H1 (cell line): ENCODE results near the gene TMPO. TPM values are rescaled to one million over a fixed set of nuclear protein-coding genes. Genes with fewer than 3 reads are reported as not detected.

ENCODE experiments used
- CTCF ChIA-PET: fragments of 300-600 bp; sonication (Branson Sonifier 250); formaldehyde crosslinking; loops from one replicate; lab custom pipeline; 2021; ENCODE audit not compliant: partially characterized antibody; lab: Charles Lee
- POLR2A ChIA-PET: fragments of 300-600 bp; sonication (Branson Sonifier 250); formaldehyde crosslinking; loops from one replicate; lab custom pipeline; 2021; ENCODE audit warnings: inconsistent platforms; ENCODE audit not compliant: partially characterized antibody; lab: Charles Lee
- DNase-seq, 2 experiments: peaks; one replicate each; pipeline versions ENCODE4 v3.0.0 to v3.0.0-alpha.2; 2010 to 2022; ENCODE audit warnings: low spot score in 2 of 2, low read depth in 1 of 2, mixed read lengths in 1 of 2
- FAIRE-seq: peaks from 2 replicates; lab custom pipeline; 2011; peaks lifted over from hg19 to GRCh38; lab: Jason Lieb, UNC
- H2AFZ ChIP-seq: 2 replicates; pipeline ENCODE4 v1.8.1; 2012; ENCODE audit warnings: low read length, inconsistent platforms
- H2AK5ac ChIP-seq: 2 replicates; pipeline ENCODE4 v1.6.1; 2013; ENCODE audit warnings: low read depth, low read length
- H2BK120ac ChIP-seq: replicated peaks from 2 replicates; pipeline ENCODE3; 2013; ENCODE audit warnings: low read depth, low read length, inconsistent platforms
- H2BK12ac ChIP-seq: 2 replicates; pipeline ENCODE4 v1.6.1; 2013; ENCODE audit warnings: low read depth, low read length
- H2BK15ac ChIP-seq: 2 replicates; pipeline ENCODE4 v1.6.1; 2013; ENCODE audit warnings: low read length
- H2BK20ac ChIP-seq: 2 replicates; pipeline ENCODE4 v1.6.1; 2013; ENCODE audit warnings: low read length
- H2BK5ac ChIP-seq: 2 replicates; pipeline ENCODE4 v1.6.1; 2013; ENCODE audit warnings: low read depth, low read length
- H3K14ac ChIP-seq: 2 replicates; pipeline ENCODE4 v1.6.1; 2013; ENCODE audit warnings: inconsistent platforms; ENCODE audit not compliant: insufficient read length
- H3K18ac ChIP-seq: 2 replicates; pipeline ENCODE4 v1.6.1; 2013; ENCODE audit warnings: low read length; ENCODE audit errors: extremely low read depth
- H3K23ac ChIP-seq: 2 replicates; pipeline ENCODE4 v1.6.1; 2013; ENCODE audit warnings: inconsistent platforms; ENCODE audit not compliant: insufficient read length
- H3K23me2 ChIP-seq: 2 replicates; pipeline ENCODE4 v1.6.1; 2013; ENCODE audit warnings: low read depth, low read length
- H3K27ac ChIP-seq: 2 replicates; pipeline ENCODE4 v1.6.1; 2011; ENCODE audit warnings: low read depth, low read length, inconsistent platforms
- H3K27me3 ChIP-seq, 4 experiments: replicated peaks in 1 of 4; 1 replicate in 1 of 4; 2 replicates in 3 of 4; pipeline versions ENCODE4 v1.6.1 to v1.8.1; 2011 to 2013; ENCODE audit warnings: low read length in 3 of 4, mild to moderate bottlenecking in 3 of 4, inconsistent platforms in 2 of 4, mixed read lengths in 2 of 4, moderate library complexity in 1 of 4; ENCODE audit not compliant: control insufficient read depth in 3 of 4, insufficient read depth in 3 of 4; ENCODE audit errors: extremely low read depth in 1 of 4
- H3K36me3 ChIP-seq, 4 experiments: 2 replicates each; pipeline versions ENCODE4 v1.6.1 to v1.8.1; 2011 to 2013; ENCODE audit warnings: mild to moderate bottlenecking in 4 of 4, low read length in 3 of 4, moderate library complexity in 2 of 4, control low read depth in 1 of 4, inconsistent platforms in 1 of 4; ENCODE audit not compliant: insufficient read depth in 4 of 4, control insufficient read depth in 2 of 4
- H3K4ac ChIP-seq: replicated peaks from 2 replicates; pipeline ENCODE3; 2013; ENCODE audit warnings: low read length, low read depth, mixed read lengths, inconsistent platforms; ENCODE audit not compliant: insufficient read length
- H3K4me1 ChIP-seq, 4 experiments: replicated peaks in 1 of 4; 1 replicate in 1 of 4; 2 replicates in 3 of 4; pipeline versions ENCODE4 v1.6.1 to v1.8.1; 2011 to 2013; ENCODE audit warnings: low read length in 3 of 4, inconsistent platforms in 2 of 4, mixed read lengths in 1 of 4; ENCODE audit not compliant: insufficient read depth in 4 of 4, control insufficient read depth in 3 of 4
- H3K4me2 ChIP-seq, 2 experiments: 2 replicates each; pipeline versions ENCODE4 v1.6.1 to v1.8.1; 2011 to 2013; ENCODE audit warnings: low read depth in 2 of 2, low read length in 2 of 2, control low read depth in 1 of 2, inconsistent platforms in 1 of 2, mild to moderate bottlenecking in 1 of 2; ENCODE audit not compliant: insufficient read depth in 1 of 2
- H3K4me3 ChIP-seq, 4 experiments: fragments of 200-600, 300-600 bp in 1 of 4; sonication (generic), shearing (Covaris generic), sonication (Bioruptor Twin) in 1 of 4; 2 replicates each; pipeline versions ENCODE4 v1.5.1 to v1.8.1; 2011 to 2016; ENCODE audit warnings: low read length in 4 of 4, low read depth in 3 of 4, control low read depth in 2 of 4, inconsistent platforms in 2 of 4, mild to moderate bottlenecking in 2 of 4, mixed read lengths in 1 of 4, moderate library complexity in 1 of 4; ENCODE audit not compliant: insufficient read depth in 2 of 4; ENCODE audit errors: extremely low read depth in 1 of 4
- H3K56ac ChIP-seq: replicated peaks from 2 replicates; pipeline ENCODE3; 2013; ENCODE audit warnings: low read depth, mild to moderate bottlenecking, mixed read lengths, low read length, inconsistent platforms; ENCODE audit not compliant: insufficient read length
- H3K79me1 ChIP-seq: 2 replicates; pipeline ENCODE4 v1.6.1; 2013; ENCODE audit warnings: low read depth, low read length, control low read depth
- H3K79me2 ChIP-seq, 2 experiments: 2 replicates each; pipeline versions ENCODE4 v1.6.1 to v1.8.1; 2012 to 2013; ENCODE audit warnings: low read length in 2 of 2, mild to moderate bottlenecking in 2 of 2, inconsistent platforms in 1 of 2; ENCODE audit not compliant: insufficient read depth in 2 of 2, control insufficient read depth in 1 of 2
- H3K9ac ChIP-seq, 4 experiments: replicated peaks in 1 of 4; 1 replicate in 1 of 4; 2 replicates in 3 of 4; pipeline versions ENCODE4 v1.6.1 to v1.8.1; 2011 to 2013; ENCODE audit warnings: low read depth in 3 of 4, low read length in 3 of 4, control low read depth in 2 of 4, mild to moderate bottlenecking in 2 of 4, moderate library complexity in 2 of 4, inconsistent platforms in 1 of 4; ENCODE audit errors: extremely low read depth in 1 of 4
- H3K9me3 ChIP-seq, 2 experiments: 2 replicates each; pipeline versions ENCODE4 v1.6.1 to v1.8.1; 2012 to 2013; ENCODE audit warnings: mild to moderate bottlenecking in 2 of 2, moderate library complexity in 2 of 2, control low read depth in 1 of 2, inconsistent platforms in 1 of 2, low read depth in 1 of 2, low read length in 1 of 2, mixed read lengths in 1 of 2; ENCODE audit not compliant: insufficient read depth in 2 of 2
- H4K20me1 ChIP-seq, 2 experiments: replicated peaks in 1 of 2; 2 replicates each; pipeline versions ENCODE3 to v1.8.1; 2011 to 2013; ENCODE audit warnings: inconsistent platforms in 2 of 2, low read length in 2 of 2, mild to moderate bottlenecking in 1 of 2; ENCODE audit not compliant: insufficient read depth in 2 of 2, control insufficient read depth in 1 of 2
- H4K5ac ChIP-seq: 2 replicates; pipeline ENCODE4 v1.6.1; 2013; ENCODE audit warnings: low read length, low read depth, mixed read lengths, inconsistent platforms; ENCODE audit not compliant: insufficient read length
- H4K8ac ChIP-seq: 2 replicates; pipeline ENCODE4 v1.8.0; 2013; ENCODE audit warnings: mild to moderate bottlenecking, moderate library complexity, low read length, inconsistent platforms; ENCODE audit not compliant: insufficient read depth; ENCODE audit errors: extremely low read depth
- H4K91ac ChIP-seq: replicated peaks from 2 replicates; pipeline ENCODE3; 2013; ENCODE audit warnings: low read length, mixed read lengths, inconsistent platforms; ENCODE audit not compliant: insufficient read length
- ASH2L ChIP-seq: fragments of 200-600, 300-600 bp; sonication (generic); IDR thresholded peaks from one replicate; pipeline ENCODE4 v1.7.1; 2017; ENCODE audit warnings: low read length
- BACH1 ChIP-seq: IDR thresholded peaks from 2 replicates; pipeline ENCODE4 v1.6.1; 2012; ENCODE audit warnings: low read length, improper control_type of control experiment
- BRCA1 ChIP-seq: IDR thresholded peaks from 2 replicates; pipeline ENCODE4 v1.6.1; 2012; ENCODE audit warnings: low read depth, low read length, improper control_type of control experiment
- CHD2 ChIP-seq: IDR thresholded peaks from 2 replicates; pipeline ENCODE4 v1.6.1; 2012; ENCODE audit warnings: low read length, improper control_type of control experiment
- JUN ChIP-seq: IDR thresholded peaks from 2 replicates; pipeline ENCODE4 v1.6.1; 2011; ENCODE audit warnings: low read depth, mild to moderate bottlenecking, improper control_type of control experiment, low read length
- JUND ChIP-seq: IDR thresholded peaks from 2 replicates; pipeline ENCODE4 v1.6.1; 2011; ENCODE audit warnings: mild to moderate bottlenecking, improper control_type of control experiment, low read length
- MAFK ChIP-seq: IDR thresholded peaks from 2 replicates; pipeline ENCODE4 v1.6.1; 2012; ENCODE audit warnings: low read depth, mild to moderate bottlenecking, improper control_type of control experiment, low read length
- PHF8 ChIP-seq: fragments of 200-600 bp; sonication (generic); conservative IDR thresholded peaks from 2 replicates; pipeline ENCODE4 v1.7.1; 2012; ENCODE audit warnings: low read depth, mild to moderate bottlenecking, inconsistent platforms, low read length, moderate library complexity
- POLR2A ChIP-seq, 2 experiments: IDR thresholded peaks; 1 replicate in 1 of 2; 2 replicates in 1 of 2; pipeline ENCODE4 v1.6.1; 2011; ENCODE audit warnings: low read depth in 2 of 2, low read length in 2 of 2, mild to moderate bottlenecking in 2 of 2; ENCODE audit errors: control extremely low read depth in 1 of 2
- POLR2AphosphoS5 ChIP-seq: IDR thresholded peaks from 2 replicates; pipeline ENCODE4 v1.6.1; 2011; ENCODE audit warnings: low read depth, low read length
- SIRT6 ChIP-seq: IDR thresholded peaks from one replicate; pipeline ENCODE4 v1.7.1; 2012; ENCODE audit warnings: low read length, inconsistent platforms
- SP1 ChIP-seq: IDR thresholded peaks from 2 replicates; pipeline ENCODE4 v1.6.1; 2011; ENCODE audit warnings: low read depth, low read length
- SP4 ChIP-seq: IDR thresholded peaks from 2 replicates; pipeline ENCODE4 v1.6.1; 2012; ENCODE audit warnings: low read length, inconsistent platforms
- TAF1 ChIP-seq: IDR thresholded peaks from 2 replicates; pipeline ENCODE4 v1.6.1; 2011; ENCODE audit warnings: mild to moderate bottlenecking, low read depth, low read length
- TBP ChIP-seq: IDR thresholded peaks from 2 replicates; pipeline ENCODE4 v1.6.1; 2011; ENCODE audit warnings: low read depth, low read length, improper control_type of control experiment
- TEAD4 ChIP-seq: IDR thresholded peaks from 2 replicates; pipeline ENCODE4 v1.6.1; 2012; ENCODE audit warnings: low read depth, low read length, inconsistent platforms, mixed read lengths
- YY1 ChIP-seq: IDR thresholded peaks from 2 replicates; pipeline ENCODE4 v1.6.1; 2011; ENCODE audit warnings: low read depth, mild to moderate bottlenecking, low read length
- WGBS, 2 experiments: shearing (Covaris generic) in 1 of 2; methylation state at CpG; one replicate each; pipeline versions ENCODE4 v1.1.6 to v1.1.7; 2013 to 2015; ENCODE audit warnings: low lambda C conversion rate in 2 of 2, mixed read lengths in 2 of 2, inconsistent platforms in 1 of 2, low coverage in 1 of 2, missing lambda C conversion rate in 1 of 2; ENCODE audit not compliant: insufficient replicate concordance in 2 of 2, insufficient coverage in 1 of 2, insufficient read length in 1 of 2; ENCODE audit errors: extremely low coverage in 1 of 2, missing lambda C conversion rate in 1 of 2; 5-methylcytosine and 5-hydroxymethylcytosine counted together
- polyA plus RNA-seq, 7 experiments: library from polyadenylated mRNA; depleted of rRNA in 3 of 7; stranded (reverse) in 5 of 7; unstranded in 2 of 7; fragments of >200 nt in 5 of 7; fragments of 200-250 nt in 2 of 7; gene quantifications; 1 replicate in 5 of 7; 2 replicates in 1 of 7; 4 replicates in 1 of 7; pipeline versions ENCODE4 v1.2.1 to v1.2.3, GENCODE V29; 2011 to 2013; ENCODE audit warnings: missing spikeins in 2 of 7, mixed read lengths in 2 of 7
- total RNA-seq: library from RNA; stranded (reverse); fragmentation: NEBNext Ultra II Directional; extraction: Animal tissue kit (Norgen Biotek cat#: 25700); gene quantifications from 2 replicates; pipeline ENCODE4 v1.2.1, GENCODE V29; 2021
- TF ChIP-seq, protein P1 (sequence below): IDR thresholded peaks from 2 replicates; pipeline ENCODE4 v1.6.1; 2011; ENCODE audit warnings: low read depth, mild to moderate bottlenecking, low read length; ENCODE audit not compliant: insufficient read depth

Gene TMPO
- total and polyA plus RNA-seq, 2 of the 8 experiments (the other 6 are each of a cell fraction or from before 2014, with no cell fraction given) = 43.9 to 195 TPM

DNA sequence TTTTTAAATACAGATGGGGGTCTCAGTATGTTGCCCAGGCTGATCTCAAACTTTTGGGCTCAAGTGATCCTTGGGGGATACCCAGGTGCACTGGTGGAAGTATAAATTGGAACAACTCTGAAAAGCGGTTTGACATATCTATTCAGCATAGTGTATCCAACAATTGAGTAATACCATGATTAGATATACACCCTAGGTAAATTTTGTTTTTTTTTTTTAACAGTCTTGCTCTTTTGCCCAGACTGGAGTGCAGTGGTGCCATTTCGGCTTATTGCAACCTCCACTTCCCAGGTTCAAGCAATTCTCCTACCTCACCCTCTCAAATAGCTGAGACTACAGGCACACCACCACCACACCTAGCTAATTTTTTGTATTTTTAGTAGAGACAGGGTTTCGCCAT is 46.5 kb downstream of the TMPO start:
- CTCF ChIA-PET = interaction anchor here (0.6 to 3.0 kb wide), 4 partner anchors 10 to 119 kb away, joined by 3 to 11 read pairs (median 4); no protein-coding TSS in a partner anchor
- TF ChIP-seq TAF1 (no peak), BRCA1 (no peak), JUN (no peak), JUND (no peak), ASH2L (no peak), SIRT6 (no peak), YY1 (no peak), MAFK (no peak), TEAD4 (no peak), POLR2AphosphoS5 (no peak), PHF8 (no peak), SP4 (no peak), CHD2 (no peak), TBP (no peak), BACH1 (no peak), SP1 (no peak), POLR2A (IDR thresholded peaks at IDR 0.05; ENCODE audit: control extremely low read depth in 1 of 2, low read depth in 2 of 2, low read length in 2 of 2) (no peak)
- TF ChIP-seq, protein P1, sequence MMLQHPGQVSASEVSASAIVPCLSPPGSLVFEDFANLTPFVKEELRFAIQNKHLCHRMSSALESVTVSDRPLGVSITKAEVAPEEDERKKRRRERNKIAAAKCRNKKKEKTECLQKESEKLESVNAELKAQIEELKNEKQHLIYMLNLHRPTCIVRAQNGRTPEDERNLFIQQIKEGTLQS = no peak

More for the DNA sequence above, 46.5 kb downstream of the TMPO start:
- Histone ChIP-seq H3K56ac (no peak overlapping the region), H3K9ac (no peak overlapping the region), H4K20me1 (no peaks in the 10 kb centered on the region), H3K18ac (no peak overlapping the region), H2AK5ac (no peak overlapping the region), H3K27ac (no peak overlapping the region), H3K79me1 (no peaks in the 10 kb centered on the region), H3K4me3 (no peak overlapping the region), H3K79me2 (no peaks in the 10 kb centered on the region), H2AFZ (no peak overlapping the region), H3K9me3 (no peaks in the 10 kb centered on the region), H3K4ac (no peak overlapping the region), H4K8ac (no peak overlapping the region), H3K27me3 (no peaks in the 10 kb centered on the region), H3K23me2 (no peaks in the 10 kb centered on the region), H2BK120ac (no peak overlapping the region), H2BK15ac (no peak overlapping the region), H4K5ac (no peak overlapping the region), H3K14ac (no peak overlapping the region), H3K4me1 (no peaks in the 10 kb centered on the region), H4K91ac (no peak overlapping the region), H2BK5ac (no peak overlapping the region), H3K4me2 (no peak overlapping the region), H2BK12ac (no peak overlapping the region), H3K36me3 (no peaks in the 10 kb centered on the region), H2BK20ac (no peak overlapping the region), H3K23ac (no peak overlapping the region)
- WGBS, 2 experiments = 88% methylated on average over 3 of the region's 3 CpGs; no CpG with 5 or more reads in 1 of the 2 experiments
- FAIRE-seq (no peak), DNase-seq (no peak)
- POLR2A ChIA-PET = no interaction called here
